SH-SY5Y (cell line): ENCODE measurements around the gene RIPOR3.

Experiments used
- GATA2 ChIP-seq: IDR thresholded peaks from 2 replicates; pipeline ENCODE4 v1.6.1; 2011; ENCODE audit warnings: mild to moderate bottlenecking, low read depth, low read length
- GATA3 ChIP-seq: IDR thresholded peaks from 2 replicates; pipeline ENCODE4 v1.6.1; 2011; ENCODE audit warnings: low read depth, mild to moderate bottlenecking, low read length, moderate library complexity

- no peak for TF ChIP-seq GATA2
- no peak for TF ChIP-seq GATA3
Observed at GRCh38 chr20:50731930-50732690, 40.8 kb upstream of the RIPOR3 start.
